WI38 (cell line): ENCODE data around the gene P4HTM.

Experiments used
- H3K4me3 ChIP-seq: 2 replicates; pipeline ENCODE4 v1.5.1; 2011; ENCODE audit warnings: low read depth, mild to moderate bottlenecking, control low read depth, low read length
- CTCF ChIP-seq: IDR thresholded peaks from 2 replicates; pipeline ENCODE4 v1.5.1; 2012; ENCODE audit warnings: low read depth, mild to moderate bottlenecking, control low read depth, low read length

The P4HTM gene

GRCh38 chr3:48983096-48983495 is 6.9 kb upstream of the P4HTM start:
- no peak for TF ChIP-seq CTCF
- H3K4me3 ChIP-seq, result no peak overlapping the region

- H3K4me3 ChIP-seq, result no peak overlapping the region
- TF ChIP-seq CTCF, result no peak
These were observed 5.4 kb upstream of the P4HTM start for GRCh38 chr3:48984663-48985062.

- TF ChIP-seq CTCF, result no peak
- no peak overlapping the region for H3K4me3 ChIP-seq
These were observed 4.1 kb upstream of the P4HTM start for GRCh38 chr3:48985831-48986376.

GRCh38 chr3:48989126-48989795 is 780 bp upstream of the P4HTM start:
- peak overlapping the region; percentile 80 for H3K4me3 ChIP-seq
- no peak for TF ChIP-seq CTCF

GRCh38 chr3:48990636-48991469 is 812 bp downstream of the P4HTM start:
- peak overlapping the region; percentile 80 for H3K4me3 ChIP-seq
- no peak for TF ChIP-seq CTCF

GRCh38 chr3:48991851-48992545 is 2.0 kb downstream of the P4HTM start:
- no peak for TF ChIP-seq CTCF
- H3K4me3 ChIP-seq, result 0 out of 2 replicates have a peak overlapping the region, but pooled peaks have one; percentile 0

GRCh38 chr3:48993834-48994233 is 3.8 kb downstream of the P4HTM start:
- no peak for TF ChIP-seq CTCF

More at GRCh38 chr3:48993834-48994233, 3.8 kb downstream of the P4HTM start:
- no peak overlapping the region for H3K4me3 ChIP-seq
